GM21786 (cell line): ENCODE results near the gene TNRC6C.
A peak's percentile ranks its signal among the peaks of the same experiment; 100 is the strongest.
"Not testable (repeated sequence)": the region's sequence is repeated elsewhere in the genome, so short reads cannot be mapped to it uniquely, and the experiment has no call there.

Experiments
- ATAC-seq: cut with Tn5 transposase; IDR thresholded peaks from one replicate; pipeline ENCODE4 v1.9.1; 2021; ENCODE audit not compliant: unreplicated experiment

The TNRC6C gene

GRCh38 chr17:78111016-78111726 is 152.7 kb downstream of the TNRC6C start:
- ATAC-seq = no peak

- ATAC-seq = no peak
These were observed 153.4 kb downstream of the TNRC6C start for GRCh38 chr17:78111727-78112517.

GRCh38 chr17:78112518-78113471 is 154.3 kb downstream of the TNRC6C start:
- peak; percentile 48 for ATAC-seq

- ATAC-seq = no peak
These were observed 155.6 kb downstream of the TNRC6C start for GRCh38 chr17:78113804-78114785.

GRCh38 chr17:78114831-78115723 is 156.6 kb downstream of the TNRC6C start:
- no peak for ATAC-seq

- ATAC-seq = not testable (repeated sequence)
These were observed 157.3 kb downstream of the TNRC6C start for GRCh38 chr17:78115803-78116202.

GRCh38 chr17:78116411-78116810 is 157.9 kb downstream of the TNRC6C start:
- no peak for ATAC-seq

GRCh38 chr17:78117027-78117981 is 158.8 kb downstream of the TNRC6C start:
- no peak for ATAC-seq

- ATAC-seq = no peak
These were observed 160.3 kb downstream of the TNRC6C start for GRCh38 chr17:78118801-78119241.

- ATAC-seq = no peak
These were observed 162.0 kb downstream of the TNRC6C start for GRCh38 chr17:78120537-78120936.

- no peak for ATAC-seq
These were observed 162.7 kb downstream of the TNRC6C start for GRCh38 chr17:78120971-78121800.

- no peak for ATAC-seq
These were observed 163.3 kb downstream of the TNRC6C start for GRCh38 chr17:78121801-78122215.

- ATAC-seq = no peak
These were observed 163.9 kb downstream of the TNRC6C start for GRCh38 chr17:78122216-78122930.

GRCh38 chr17:78122931-78123249 is 164.4 kb downstream of the TNRC6C start:
- ATAC-seq = no peak

- ATAC-seq = no peak
These were observed 164.9 kb downstream of the TNRC6C start for GRCh38 chr17:78123258-78123929.
